Activated naive CD8-positive, alpha-beta T cell treated with anti-CD3 and anti-CD28 coated beads for 36 hours (primary cell): ENCODE data around the gene IL12B. TPM values are rescaled to one million over a fixed set of nuclear protein-coding genes. Genes with fewer than 3 reads are reported as not detected.
A peak's percentile ranks its signal among the peaks of the same experiment; 100 is the strongest.
"Not testable (repeated sequence)": the region's sequence is repeated elsewhere in the genome, so short reads cannot be mapped to it uniquely, and the experiment has no call there.

Source experiments
- DNase-seq: peaks from one replicate; pipeline ENCODE4 v3.0.0; 2021
- H3K27ac Mint-ChIP-seq: one replicate; pipeline ENCODE4 v1.8.0; 2022; ENCODE audit warnings: mild to moderate bottlenecking, moderate library complexity, mixed read lengths
- H3K27me3 Mint-ChIP-seq: one replicate; pipeline ENCODE4 v1.8.0; 2022; ENCODE audit warnings: mild to moderate bottlenecking, mixed read lengths
- H3K36me3 Mint-ChIP-seq: one replicate; pipeline ENCODE4 v1.8.0; 2021; ENCODE audit warnings: mild to moderate bottlenecking, mixed read lengths
- H3K4me1 Mint-ChIP-seq: one replicate; pipeline ENCODE4 v1.8.0; 2021; ENCODE audit warnings: mixed read lengths
- H3K4me3 Mint-ChIP-seq: one replicate; pipeline ENCODE4 v1.8.0; 2022; ENCODE audit warnings: mild to moderate bottlenecking, moderate library complexity, mixed read lengths
- H3K9me3 Mint-ChIP-seq: one replicate; pipeline ENCODE4 v1.8.0; 2022; ENCODE audit warnings: mixed read lengths
- total RNA-seq, 2 experiments: library from RNA; stranded (reverse); gene quantifications; one replicate each; pipeline ENCODE4 v1.2.3, GENCODE V29; 2021

IL12B gene
- total RNA-seq, 2 experiments from 2014 or later, result not detected

DNA sequence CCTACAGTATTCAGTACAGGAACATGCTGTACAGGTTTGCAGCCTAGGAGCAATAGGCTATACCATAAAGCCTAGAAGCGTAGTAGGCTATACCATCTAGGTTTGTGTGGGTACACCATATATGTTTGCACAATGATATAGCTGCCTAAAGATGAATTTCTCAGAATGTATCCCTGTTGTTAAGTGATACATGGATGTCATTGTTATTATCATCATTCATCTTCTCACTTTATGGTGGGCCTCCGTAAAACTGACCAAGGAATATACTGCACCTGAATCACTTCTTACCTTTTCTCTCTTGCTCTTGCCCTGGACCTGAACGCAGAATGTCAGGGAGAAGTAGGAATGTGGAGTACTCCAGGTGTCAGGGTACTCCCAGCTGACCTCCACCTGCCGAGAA is 11.8 kb downstream of the IL12B start:
- Mint-ChIP-seq H3K27me3 (no peaks in the 10 kb centered on the region), H3K4me1 (no peaks in the 10 kb centered on the region), H3K4me3 (no peak overlapping the region), H3K27ac (no peak overlapping the region), H3K9me3 (no peaks in the 10 kb centered on the region), H3K36me3 (no peaks in the 10 kb centered on the region)
- no peak for DNase-seq

DNA sequence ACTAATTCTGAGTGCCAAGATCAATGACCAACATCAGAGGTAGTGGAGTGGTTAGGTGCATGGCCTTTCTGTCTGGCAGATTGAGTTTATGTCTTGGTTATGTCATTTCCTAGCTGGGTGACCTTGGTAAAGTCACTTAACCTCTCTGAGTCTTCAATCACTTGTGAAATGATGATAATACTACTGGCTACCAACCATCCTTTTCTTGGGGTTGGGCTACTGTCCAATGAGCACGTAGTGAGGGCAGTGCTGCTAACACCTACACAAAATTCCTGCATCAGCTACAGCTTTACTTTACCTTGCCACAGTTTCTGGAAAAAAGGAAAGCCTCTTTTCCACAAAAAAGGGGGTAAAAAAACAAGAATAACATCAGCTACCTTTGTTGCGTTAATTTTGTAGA is 12.4 kb downstream of the IL12B start:
- H3K4me1 Mint-ChIP-seq, result no peaks in the 10 kb centered on the region

DNA sequence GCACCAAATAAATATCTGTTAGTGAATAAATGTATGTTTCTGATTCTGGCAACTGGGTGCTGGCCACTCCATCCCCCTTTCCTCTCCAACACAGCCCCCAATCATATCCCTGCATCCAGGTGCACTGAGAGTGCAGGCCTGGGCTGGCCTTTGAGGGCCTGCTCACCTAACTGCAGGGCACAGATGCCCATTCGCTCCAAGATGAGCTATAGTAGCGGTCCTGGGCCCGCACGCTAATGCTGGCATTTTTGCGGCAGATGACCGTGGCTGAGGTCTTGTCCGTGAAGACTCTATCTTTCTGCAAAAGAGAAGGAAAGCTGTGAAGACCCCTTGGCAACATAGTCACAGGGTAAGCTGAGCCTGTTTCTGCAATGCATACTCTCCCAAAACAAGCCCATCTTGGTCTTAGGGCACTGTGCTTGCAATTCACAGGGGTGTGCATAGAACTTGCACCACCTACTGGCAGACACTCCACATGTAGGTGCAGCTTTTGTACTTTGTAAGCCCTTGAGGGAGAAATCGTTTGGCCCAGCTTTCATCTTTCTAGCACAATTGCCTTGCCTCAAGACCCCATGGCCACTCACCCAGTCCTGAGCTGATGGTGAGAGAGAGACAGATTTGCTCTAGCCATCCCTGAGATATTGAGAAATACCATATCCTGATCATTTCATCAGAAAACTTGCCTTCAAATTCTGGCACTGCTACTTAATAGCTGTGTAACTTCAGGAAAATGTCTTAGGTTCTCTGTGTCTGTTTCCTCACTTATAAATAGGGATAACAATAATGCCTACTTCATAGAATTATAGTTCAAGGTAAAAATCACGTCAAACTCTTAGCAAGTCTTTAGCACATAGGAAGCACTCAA is 13.5 kb downstream of the IL12B start:
- no peak overlapping the region for H3K4me3 Mint-ChIP-seq
- no peak for DNase-seq
- H3K27me3 Mint-ChIP-seq, result peaks cover 8% of the 10 kb centered on the region
- no peak overlapping the region for H3K27ac Mint-ChIP-seq
- H3K9me3 Mint-ChIP-seq, result no peaks in the 10 kb centered on the region
- H3K4me1 Mint-ChIP-seq, result no peaks in the 10 kb centered on the region
- no peaks in the 10 kb centered on the region for H3K36me3 Mint-ChIP-seq

More for the DNA sequence above, 12.4 kb downstream of the IL12B start:
- DNase-seq, result no peak
- no peaks in the 10 kb centered on the region for H3K36me3 Mint-ChIP-seq
- no peak overlapping the region for H3K27ac Mint-ChIP-seq
- H3K27me3 Mint-ChIP-seq, result no peaks in the 10 kb centered on the region
- H3K9me3 Mint-ChIP-seq, result no peaks in the 10 kb centered on the region
- H3K4me3 Mint-ChIP-seq, result no peak overlapping the region

DNA sequence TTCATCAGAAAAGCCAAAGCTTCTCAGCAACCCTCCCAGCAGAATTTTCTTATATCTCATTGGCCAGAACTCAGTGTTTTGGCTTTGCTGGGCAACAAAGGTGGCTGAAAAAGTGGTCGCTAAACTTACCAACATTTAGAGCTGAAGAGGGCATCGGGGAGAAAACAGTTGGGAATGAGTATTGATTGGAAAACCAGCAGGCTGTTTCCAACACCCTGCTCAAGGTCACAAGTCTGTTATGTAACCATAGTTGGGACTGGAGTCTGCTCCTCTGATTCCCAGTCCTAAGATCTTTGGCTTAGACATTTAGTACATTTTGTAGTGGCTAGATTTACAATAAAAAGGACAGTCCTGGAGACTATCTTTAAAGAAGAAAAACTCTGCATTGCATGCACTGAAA is 17.1 kb downstream of the IL12B start:
- H3K27me3 Mint-ChIP-seq, result peaks cover 36% of the 10 kb centered on the region
- H3K9me3 Mint-ChIP-seq, result no peaks in the 10 kb centered on the region
- H3K4me3 Mint-ChIP-seq, result no peak overlapping the region
- peaks cover 3% of the 10 kb centered on the region for H3K4me1 Mint-ChIP-seq
- H3K27ac Mint-ChIP-seq, result no peak overlapping the region
- H3K36me3 Mint-ChIP-seq, result no peaks in the 10 kb centered on the region
- DNase-seq, result no peak

DNA sequence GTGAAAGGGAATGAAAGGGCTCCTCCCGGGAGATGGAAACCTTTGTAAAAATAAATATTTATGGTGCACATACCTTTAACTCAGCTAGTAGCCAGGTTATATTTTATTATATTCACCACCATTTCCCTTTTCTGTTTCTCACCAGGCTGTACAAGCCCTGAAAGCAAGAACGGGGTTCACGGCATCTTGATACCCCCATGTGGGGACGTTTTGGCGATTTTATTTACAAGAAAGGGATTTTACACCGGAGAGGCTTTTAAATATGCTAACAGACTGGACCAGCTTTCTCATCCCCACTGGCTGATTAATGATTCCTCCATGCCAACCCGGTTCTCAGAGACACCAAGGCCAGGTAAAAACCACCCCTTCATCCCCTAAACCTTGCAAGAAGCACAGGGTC is 19.2 kb downstream of the IL12B start:
- H3K27me3 Mint-ChIP-seq, result peaks cover 39% of the 10 kb centered on the region

DNA sequence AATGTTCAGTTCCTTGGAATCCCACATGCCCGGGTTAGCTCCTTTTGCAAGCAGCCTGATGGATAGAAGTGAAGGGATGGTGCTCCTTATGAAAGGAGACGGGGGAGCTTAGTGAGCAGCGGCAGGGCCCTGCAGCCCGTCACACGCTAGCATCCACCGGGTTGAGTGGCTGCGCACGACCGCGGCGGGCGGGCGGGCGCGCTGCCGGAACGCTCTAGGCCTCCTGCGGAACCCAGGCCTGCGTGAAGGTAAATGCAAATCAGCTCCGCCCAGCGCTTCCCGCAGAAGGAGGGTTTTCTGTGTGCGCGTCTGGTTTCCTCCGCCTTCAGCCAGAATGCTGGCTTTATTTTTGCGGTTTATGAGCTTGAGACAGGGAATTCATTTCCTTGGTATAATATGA is 19.8 kb downstream of the IL12B start:
- Mint-ChIP-seq H3K36me3 (no peaks in the 10 kb centered on the region), H3K27ac (no peak overlapping the region), H3K27me3 (peaks cover 39% of the 10 kb centered on the region), H3K9me3 (no peaks in the 10 kb centered on the region), H3K4me1 (peaks cover 3% of the 10 kb centered on the region), H3K4me3 (peak overlapping the region; percentile 42)
- peak; percentile 33 for DNase-seq

More for the DNA sequence above, 19.2 kb downstream of the IL12B start:
- Mint-ChIP-seq H3K36me3 (no peaks in the 10 kb centered on the region), H3K4me1 (peaks cover 3% of the 10 kb centered on the region), H3K27ac (no peak overlapping the region), H3K4me3 (no peak overlapping the region), H3K9me3 (no peaks in the 10 kb centered on the region)
- DNase-seq, result no peak

DNA sequence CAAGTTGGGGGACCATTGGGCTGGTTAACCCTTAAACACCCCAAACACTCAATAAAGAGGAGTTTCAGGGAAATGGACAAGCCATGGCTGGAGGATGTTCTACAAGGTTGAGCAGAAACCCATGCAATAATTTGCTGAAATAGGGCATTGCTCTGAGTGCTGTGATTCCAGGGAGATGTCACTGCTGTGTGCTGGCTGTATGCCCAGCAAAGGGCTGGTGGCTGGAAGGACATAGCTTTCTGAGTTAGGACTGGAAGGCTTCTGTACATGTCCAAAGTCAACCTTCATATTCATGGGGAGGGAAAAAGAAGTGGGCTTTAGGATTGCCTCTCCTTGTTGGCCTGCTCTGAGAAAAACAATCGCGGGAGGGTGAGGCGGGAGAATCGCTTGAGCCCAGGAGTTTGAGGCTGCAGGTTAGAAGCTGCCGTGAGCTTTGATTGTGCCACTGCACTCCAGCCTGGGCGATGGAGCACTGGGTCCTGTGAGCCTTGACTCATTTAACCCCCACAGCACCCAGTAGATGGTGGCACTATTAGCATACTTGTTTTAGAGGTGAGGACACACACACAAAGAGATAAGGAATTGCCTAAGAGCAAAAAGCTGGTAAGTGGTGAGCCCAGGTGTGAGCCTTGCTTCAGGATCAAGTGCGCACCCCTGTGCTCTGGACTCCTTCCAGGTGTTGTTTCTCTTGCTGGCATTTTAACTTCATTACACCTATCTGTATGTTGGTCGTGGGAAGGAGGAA is 20.4 kb downstream of the IL12B start:
- Mint-ChIP-seq H3K27ac (no peak overlapping the region), H3K4me3 (no peak overlapping the region), H3K36me3 (no peaks in the 10 kb centered on the region), H3K4me1 (peaks cover 3% of the 10 kb centered on the region), H3K27me3 (peaks cover 39% of the 10 kb centered on the region), H3K9me3 (no peaks in the 10 kb centered on the region)
- no peak for DNase-seq

DNA sequence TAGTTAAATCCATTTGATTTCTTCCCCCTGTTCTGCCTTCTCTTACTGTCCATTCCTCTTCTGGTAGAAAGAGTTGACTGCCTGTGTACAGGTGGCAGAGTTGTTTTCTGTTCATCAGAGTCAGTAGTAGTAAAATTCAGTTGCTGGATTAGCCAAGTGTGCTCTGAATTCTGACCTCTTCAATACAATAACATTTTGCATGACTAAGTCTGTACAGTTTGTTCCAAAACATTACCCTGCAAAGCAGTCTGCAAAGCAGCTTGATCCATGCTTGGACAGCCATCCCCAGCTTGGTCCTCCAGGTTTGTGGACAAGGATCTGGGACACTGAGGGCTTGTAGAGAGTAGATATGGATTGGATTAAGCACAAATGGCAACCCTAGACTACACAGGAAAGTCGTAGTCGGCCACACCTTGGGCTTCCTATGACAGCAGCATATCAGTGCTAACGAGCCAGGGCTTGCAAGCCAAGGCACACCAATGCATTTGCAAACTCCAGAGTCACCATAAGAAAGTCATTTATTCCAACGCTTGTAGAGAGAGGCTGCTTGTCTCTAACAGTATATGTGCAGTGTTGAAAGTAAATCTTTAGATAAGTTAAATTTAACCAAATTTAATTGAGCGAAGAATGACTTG is 25.2 kb downstream of the IL12B start:
- no peak overlapping the region for H3K4me3 Mint-ChIP-seq
- peaks cover 19% of the 10 kb centered on the region for H3K27me3 Mint-ChIP-seq
- H3K36me3 Mint-ChIP-seq, result peaks cover 11% of the 10 kb centered on the region

DNA sequence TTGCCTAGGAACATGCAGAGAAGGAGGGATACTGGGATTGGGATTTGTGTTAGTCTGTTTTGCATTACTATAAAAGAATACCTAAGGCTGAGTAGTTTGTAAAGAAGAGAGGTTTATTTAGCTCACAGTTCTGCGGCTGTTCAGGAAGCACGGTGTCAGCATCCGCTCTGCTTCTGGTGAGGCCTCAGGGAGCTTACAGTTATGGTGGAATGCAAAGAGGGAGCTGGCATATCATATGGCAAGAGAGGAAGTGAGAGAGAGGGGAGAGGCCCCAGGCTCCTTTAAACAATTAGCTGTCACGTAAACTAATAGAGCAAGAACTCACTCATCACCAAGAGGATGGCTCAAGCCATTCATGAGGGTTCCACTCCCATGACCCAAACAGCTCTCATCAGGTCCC is 27.0 kb downstream of the IL12B start:
- H3K27me3 Mint-ChIP-seq, result peaks cover 4% of the 10 kb centered on the region
- H3K4me3 Mint-ChIP-seq, result no peak overlapping the region
- no peaks in the 10 kb centered on the region for H3K4me1 Mint-ChIP-seq
- no peak for DNase-seq
- no peak overlapping the region for H3K27ac Mint-ChIP-seq
- peaks cover 16% of the 10 kb centered on the region for H3K36me3 Mint-ChIP-seq
- peaks cover 22% of the 10 kb centered on the region for H3K9me3 Mint-ChIP-seq

More for the DNA sequence above, 25.2 kb downstream of the IL12B start:
- DNase-seq, result no peak
- no peaks in the 10 kb centered on the region for H3K4me1 Mint-ChIP-seq
- no peak overlapping the region for H3K27ac Mint-ChIP-seq
- peaks cover 14% of the 10 kb centered on the region for H3K9me3 Mint-ChIP-seq

DNA sequence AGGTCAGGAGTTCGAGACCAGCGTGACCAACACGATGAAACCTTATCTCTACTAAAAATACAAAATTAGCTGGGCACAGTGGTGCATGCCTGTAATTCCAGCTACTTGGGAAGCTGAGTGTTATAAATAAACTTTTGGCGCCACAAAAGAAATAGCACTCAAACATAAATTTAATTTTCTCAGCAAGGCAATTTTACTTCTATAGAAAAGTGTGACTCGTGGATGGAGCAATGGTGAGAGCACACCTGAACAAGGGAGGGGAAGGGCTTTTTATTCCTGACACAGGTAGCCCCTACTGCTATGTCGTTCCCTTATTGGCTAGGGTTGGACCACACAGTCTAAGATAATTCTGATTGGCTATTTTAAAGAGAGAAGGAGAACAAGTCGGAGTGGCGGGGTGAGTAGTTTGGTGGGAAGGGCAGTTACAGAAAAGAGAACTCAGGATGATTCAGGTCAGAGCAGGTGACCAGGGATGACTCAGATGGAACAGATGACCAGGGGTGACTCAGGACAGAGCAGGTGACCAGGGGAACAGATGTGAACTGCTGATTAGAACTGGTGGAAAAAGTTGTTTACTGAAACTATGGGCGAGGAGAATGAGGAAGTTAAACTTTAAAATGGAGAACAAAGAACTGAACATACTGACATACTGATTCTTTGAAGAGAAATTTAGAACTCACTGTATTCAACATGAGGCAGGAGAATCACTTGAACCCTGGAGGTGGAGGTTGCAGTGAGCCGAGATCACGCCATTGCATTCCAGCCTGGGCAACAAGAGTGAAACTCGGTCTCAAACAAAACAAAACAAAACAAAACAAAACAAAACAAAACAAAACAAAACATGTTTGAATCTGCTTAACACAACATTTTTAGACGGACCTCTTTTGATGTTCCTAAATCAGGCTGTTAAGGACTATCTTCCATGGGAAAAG is 28.1 kb downstream of the IL12B start:
- H3K4me1 Mint-ChIP-seq, DNase-seq, H3K27me3 Mint-ChIP-seq, H3K27ac Mint-ChIP-seq, H3K4me3 Mint-ChIP-seq: not testable (repeated sequence)
- Mint-ChIP-seq H3K36me3 (peaks cover 21% of the 10 kb centered on the region), H3K9me3 (peaks cover 29% of the 10 kb centered on the region)

DNA sequence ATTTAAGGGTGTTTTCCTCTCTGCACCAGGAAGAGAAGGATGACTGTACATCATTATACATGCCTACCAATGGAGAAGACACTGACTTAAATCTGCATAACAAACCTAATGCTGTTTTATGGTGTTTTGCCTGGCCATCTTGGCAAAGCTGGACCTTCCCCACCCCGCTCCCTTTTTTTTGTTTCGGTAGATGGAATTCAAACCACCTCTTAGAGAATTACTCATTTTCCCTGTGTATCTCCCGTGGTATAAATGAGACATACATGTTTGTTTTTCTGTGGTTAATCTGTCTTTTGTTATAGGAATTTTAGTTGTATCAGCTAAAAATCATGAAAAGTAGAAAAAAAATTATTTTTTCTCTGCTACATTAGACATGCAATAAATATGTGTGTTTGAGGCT is 28.8 kb downstream of the IL12B start:
- Mint-ChIP-seq H3K27me3 (no peaks in the 10 kb centered on the region), H3K4me3 (no peak overlapping the region), H3K9me3 (peaks cover 30% of the 10 kb centered on the region), H3K4me1 (no peaks in the 10 kb centered on the region), H3K36me3 (peaks cover 24% of the 10 kb centered on the region), H3K27ac (no peak overlapping the region)
- DNase-seq, result no peak

DNA sequence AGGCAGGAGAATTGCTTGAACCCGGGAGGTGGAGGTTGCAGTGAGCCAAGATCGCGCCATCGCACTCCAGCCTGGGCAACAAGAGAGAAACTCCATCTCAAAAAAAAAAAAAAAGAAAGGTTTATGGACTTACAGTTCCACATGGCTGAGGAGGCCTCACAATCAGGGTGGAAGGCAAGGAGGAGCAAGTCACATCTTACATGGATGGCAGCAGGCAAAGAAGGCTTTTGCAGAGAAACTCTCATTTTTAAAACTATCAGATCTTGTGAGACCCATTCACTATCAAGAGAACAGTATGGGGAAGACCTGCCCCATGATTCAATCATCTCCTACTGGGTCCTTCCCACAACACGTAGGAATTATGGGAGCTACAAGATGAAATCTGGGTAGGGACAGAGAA is 33.0 kb downstream of the IL12B start:
- not testable (repeated sequence) for H3K4me3 Mint-ChIP-seq, DNase-seq, H3K27ac Mint-ChIP-seq, H3K4me1 Mint-ChIP-seq, H3K27me3 Mint-ChIP-seq
- peaks cover 26% of the 10 kb centered on the region for H3K9me3 Mint-ChIP-seq
- peaks cover 19% of the 10 kb centered on the region for H3K36me3 Mint-ChIP-seq

DNA sequence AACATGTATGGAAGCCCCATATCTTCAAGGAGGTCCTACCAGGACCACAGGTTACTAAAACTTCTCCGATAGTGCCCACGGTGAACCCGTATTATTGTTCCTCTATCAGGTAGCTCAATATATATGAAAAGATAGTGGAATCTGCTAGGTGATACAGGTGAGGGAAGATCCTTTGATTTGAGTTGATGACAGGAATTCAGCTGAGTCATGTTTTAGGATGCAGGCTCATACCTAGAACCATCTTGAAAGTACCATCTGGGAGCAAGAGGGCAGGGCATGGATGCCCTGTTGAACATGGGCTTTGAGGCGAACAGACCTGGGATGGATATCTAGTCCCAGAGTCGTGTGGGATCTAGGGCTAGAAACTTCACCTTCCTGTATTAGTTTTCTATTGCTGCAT is 35.4 kb downstream of the IL12B start:
- no peak for DNase-seq
- H3K9me3 Mint-ChIP-seq, result peaks cover 16% of the 10 kb centered on the region

DNA sequence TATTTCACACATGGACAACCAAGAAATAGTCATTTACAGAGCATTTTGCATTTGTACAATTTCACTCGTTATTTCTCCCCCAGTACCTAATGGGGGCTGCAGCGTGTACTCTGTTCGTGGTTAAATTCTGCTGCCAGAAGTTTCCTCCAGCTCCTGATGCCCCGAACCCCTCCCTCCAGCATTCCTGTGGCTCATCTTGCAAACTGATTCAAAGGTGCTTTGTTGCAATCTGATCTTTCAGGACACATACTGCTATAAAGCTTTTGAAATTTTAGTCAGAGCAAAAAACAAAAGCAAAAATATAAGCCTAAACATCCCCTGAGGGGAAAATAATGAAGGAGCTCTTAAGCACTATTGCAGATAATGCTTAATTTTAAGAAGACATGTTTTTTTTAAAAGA is 39.5 kb downstream of the IL12B start:
- Mint-ChIP-seq H3K36me3 (peaks cover 3% of the 10 kb centered on the region), H3K27me3 (no peaks in the 10 kb centered on the region), H3K27ac (no peak overlapping the region), H3K4me3 (no peak overlapping the region), H3K9me3 (no peaks in the 10 kb centered on the region), H3K4me1 (no peaks in the 10 kb centered on the region)
- no peak for DNase-seq

More for the DNA sequence above, 35.4 kb downstream of the IL12B start:
- Mint-ChIP-seq H3K4me1 (no peaks in the 10 kb centered on the region), H3K4me3 (no peak overlapping the region), H3K36me3 (peaks cover 16% of the 10 kb centered on the region), H3K27ac (no peak overlapping the region), H3K27me3 (no peaks in the 10 kb centered on the region)
